ENCODE results near the gene ASB8.
"Not testable (repeated sequence)": the region's sequence is repeated elsewhere in the genome, so short reads cannot be mapped to it uniquely, and the experiment has no call there.

Gene ASB8

DNA sequence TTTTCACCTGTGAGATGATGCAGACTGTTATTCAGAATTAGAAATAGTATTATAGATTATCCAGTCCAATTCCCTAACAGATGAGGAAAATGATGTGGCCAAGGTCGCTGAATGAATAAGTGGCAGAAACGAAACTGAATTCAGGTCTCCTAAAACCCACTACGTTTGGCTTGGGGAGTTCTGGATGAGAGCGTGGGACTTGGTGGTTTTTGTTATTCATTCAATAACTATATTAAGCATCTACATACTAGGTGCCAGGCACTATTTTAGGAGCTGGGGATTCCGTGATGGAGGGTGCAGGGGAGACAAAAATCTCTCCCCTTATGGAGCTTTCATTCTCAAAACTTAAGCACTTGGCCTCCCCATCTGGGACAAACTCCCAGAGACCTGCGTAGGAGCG is 25.3 kb upstream of the ASB8 start:
- DNase-seq = no peak

DNA sequence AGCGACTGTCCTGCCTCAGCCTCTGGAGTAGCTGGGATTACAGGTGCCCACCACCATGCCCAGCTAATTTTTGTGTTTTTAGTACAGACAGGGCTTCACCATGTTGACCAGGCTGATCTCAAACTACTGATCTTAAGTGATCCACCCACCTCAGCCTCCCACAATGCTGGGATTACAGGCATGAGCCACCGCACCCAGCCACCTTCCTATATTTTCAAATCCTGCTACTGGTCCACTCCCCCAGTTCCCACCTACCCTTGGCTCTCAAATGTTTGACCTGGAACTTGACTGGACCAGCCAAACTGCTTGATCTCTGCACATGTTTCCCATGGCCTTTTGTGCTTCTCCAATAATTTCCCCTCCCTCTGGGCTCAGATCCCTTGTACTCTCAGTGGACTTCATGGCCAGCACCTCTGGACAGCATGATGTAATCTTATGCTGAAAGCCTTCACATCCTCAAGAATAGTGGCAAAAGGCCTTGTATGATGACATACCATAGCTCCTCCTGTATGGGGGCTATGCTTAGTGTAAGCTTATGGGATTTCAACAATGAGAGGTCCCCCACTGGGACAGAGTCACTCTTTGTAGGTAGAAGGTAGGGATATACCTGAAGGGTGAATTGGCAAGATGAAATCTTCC is 23.7 kb upstream of the ASB8 start:
- no peak for DNase-seq

DNA sequence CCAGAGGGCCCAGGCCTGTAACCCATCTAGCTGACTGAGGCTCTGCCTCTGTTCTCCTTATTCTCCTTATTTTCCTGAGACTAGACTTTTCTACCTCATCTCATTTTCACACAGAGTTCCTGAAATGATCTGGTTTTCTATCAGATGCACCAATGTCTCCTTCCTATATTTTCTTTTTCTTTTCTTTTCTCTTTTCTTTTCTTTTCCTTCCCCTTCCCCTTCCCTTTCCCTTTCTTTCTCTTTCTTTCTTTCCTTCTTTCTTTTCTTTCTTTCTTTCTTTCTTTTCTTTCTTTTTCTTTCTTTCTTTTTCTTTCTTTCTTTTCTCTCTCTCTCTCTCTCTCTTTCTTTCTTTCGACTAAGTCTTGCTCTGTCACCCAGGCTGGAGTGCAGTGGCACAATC is 23.1 kb upstream of the ASB8 start:
- DNase-seq = no peak

DNA sequence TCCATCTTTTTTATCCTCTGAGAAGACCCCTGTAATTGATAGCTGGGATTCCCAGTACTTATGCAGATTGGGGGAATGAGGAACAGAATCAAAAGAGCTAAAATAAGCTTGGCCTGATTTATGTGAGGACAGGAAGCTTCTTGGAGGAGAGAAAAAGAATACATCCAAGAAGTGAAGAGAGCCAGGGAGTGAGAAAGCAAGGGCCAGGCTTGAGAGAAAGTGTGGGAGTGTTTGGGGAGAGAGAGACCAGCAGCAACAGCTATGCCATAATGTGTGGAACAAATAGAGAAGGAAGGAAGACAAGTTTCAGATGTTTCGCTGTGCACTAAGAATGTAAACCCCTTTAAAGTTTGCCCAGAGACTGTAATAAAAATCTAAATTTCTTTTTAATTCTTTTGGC is 22.2 kb upstream of the ASB8 start:
- no peak for DNase-seq

DNA sequence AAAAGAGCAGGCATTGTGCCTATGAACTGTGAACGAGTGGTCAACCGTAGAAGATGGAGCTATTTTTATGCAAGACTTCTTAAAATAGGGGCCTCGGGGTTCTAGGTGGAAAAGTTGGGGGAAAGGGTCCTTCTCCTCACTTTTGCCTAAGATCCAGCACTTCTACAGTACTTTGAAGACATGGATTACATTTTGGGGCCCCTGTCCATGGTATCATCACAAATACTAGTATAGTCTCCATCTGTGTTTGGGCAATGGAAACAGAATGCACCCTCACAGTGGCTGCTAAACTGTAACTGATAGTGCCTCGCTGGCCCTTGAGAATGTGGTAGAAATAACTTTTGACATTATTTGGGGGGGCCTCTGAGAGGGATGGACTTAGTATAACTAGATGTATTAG is 20.7 kb upstream of the ASB8 start:
- no peak for DNase-seq

DNA sequence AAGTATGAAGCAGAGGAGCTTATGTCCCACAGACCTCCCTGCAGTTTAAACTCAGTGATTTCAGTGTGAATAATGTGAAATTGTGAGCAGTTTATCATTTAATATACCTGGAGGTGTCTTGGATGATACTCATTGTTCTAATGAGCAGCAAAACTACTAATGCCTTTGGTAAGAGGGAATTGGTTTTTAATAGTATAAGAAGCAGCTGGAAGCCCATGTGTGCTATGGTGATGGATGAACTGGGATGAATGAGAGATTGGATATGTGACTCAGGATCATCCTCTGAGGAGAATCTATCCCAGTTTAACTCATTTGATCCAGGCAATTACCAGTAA is 19.1 kb upstream of the ASB8 start:
- DNase-seq = no peak

DNA sequence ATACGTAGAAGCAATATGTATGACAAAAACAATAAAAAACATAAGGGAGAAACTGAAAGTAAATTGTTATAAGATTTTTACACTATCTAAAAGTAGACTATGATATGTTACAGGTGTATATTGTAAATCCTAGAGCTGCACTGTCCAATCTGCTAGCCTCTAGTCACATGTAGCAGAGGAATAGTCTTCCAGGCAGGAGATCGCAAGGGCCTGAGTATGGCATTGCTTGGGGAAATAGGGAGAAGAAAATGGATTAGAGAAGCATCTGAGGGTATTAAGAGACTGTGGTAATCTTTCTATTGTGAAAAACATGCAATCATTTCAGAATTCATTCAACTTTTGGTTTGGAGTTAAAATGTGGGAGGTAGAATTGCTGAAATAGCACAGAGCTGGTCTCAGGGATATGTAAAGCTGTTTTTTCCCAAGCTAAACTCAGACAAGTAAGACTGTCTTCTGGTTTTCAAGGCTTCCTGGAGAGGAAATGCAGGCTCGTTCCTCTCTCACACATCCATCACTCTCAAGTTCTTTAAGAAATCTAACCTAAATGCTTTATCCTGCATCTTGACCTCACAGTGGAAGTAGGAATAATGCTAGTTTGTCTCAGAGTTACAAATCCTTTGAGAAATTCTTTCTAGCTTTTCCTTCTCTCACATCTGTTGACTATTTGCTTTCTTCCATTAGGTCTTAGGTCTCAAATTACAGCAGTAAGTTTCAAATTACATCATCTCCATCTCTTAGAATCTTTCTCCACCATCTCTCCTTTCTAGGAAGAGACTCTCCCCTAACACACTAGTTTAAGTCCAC is 18.5 kb upstream of the ASB8 start:
- DNase-seq = no peak

DNA sequence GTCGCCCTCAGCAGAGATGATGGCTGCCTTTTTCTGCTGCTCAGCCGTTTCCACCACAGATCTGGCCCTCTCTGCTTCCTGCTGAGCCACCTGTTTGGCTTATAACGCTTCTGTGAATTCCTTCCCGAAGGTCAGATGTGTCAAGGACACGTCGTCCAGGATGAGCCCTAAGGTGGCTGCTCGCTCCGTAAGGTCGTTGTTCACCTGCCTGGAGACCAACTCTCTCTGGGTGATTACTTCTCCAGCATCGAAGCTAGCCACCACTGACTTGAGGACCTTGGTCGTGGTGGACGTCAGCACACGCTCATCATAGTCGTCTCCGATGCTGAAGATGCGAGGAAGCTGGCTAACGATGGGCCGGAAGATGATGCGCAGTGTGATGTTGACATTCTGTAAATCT is 11.7 kb upstream of the ASB8 start:
- no peak for DNase-seq

DNA sequence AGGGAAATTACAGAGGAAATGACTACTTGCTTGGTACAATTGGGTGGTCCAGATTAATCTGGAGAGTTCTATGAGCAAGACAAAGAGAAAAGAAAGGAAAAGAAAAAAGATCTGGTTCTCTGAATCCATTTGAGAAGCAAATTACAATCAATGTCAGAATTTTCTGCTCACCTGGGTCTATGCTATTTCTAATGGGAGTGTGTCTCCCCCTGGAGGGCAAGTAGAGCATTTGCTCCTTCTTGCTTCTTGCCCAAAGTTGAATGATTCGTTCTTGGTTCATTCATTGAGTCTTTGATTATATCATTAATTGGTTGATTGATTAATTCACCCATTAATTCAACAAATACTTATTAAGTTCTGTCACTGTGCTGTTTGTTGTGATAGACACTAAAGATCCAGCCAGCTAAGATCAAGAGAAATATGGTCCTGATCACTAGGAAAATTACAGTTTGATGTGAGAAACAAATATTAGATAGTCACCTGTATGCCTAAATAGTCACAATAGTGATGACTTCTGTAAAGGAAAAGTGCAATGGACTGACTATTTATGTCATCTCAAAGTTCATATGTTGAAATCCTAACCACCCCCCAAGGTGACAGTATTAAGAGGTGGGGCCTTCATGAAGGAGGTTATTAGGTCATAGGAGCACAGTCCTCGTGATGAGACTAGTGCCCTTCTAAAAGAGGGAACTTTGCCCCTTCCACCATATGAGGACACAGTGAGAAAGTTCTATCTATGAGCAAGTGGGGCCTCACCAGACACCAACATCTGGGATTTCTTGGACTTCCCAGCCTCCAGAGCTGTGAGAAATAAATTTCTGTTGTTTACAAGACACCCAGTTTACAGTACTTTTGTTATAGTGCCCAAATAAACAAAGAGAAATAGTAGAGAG is 8.0 kb upstream of the ASB8 start:
- DNase-seq = no peak

DNA sequence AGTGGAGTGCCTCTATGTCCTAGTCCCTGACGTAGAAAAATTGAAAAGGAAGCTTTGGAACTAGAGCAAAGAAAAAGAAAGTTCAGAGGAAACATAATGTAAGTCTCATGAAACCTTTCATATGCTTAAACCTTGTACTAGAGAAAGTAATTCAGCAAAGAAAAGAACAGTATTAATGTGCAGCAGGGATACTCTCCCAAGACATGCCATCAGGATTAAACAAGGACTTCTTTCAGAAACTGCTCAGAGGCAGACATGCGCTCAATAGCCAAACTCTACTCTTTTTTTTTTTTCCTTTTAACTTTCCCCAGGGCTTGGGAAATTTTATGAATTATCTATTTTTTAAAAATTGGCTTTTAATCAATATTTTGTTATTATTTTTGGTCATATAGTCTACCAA is 7.1 kb upstream of the ASB8 start:
- DNase-seq = no peak

DNA sequence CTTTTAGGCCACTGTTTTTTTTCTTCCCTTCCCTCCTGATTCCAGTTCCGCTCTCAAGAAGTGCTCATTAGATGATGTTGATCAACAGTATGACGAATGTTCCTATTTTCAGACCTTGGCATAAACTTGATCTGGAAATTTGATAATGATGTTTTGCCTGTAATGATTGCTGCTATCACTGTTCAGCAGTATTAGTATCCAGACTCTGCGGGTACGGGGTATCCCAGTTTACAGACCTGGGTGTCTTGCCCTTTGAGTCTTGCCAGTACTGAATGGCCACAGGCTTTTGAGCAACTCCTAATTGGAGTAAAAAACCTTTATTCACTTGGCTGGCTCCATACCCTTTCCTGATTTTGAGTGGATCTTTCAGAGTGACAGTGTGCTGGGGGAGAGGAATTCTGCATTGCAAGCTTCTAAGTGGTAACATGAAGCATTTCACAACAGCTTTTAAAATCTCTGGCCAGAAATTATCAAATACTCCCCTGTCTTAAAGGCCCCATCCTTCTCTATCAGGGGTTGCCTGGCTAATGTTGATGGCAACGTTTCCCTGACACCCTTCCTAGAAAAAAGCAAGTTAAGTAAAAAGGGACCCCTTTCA is 5.9 kb upstream of the ASB8 start:
- DNase-seq = no peak

DNA sequence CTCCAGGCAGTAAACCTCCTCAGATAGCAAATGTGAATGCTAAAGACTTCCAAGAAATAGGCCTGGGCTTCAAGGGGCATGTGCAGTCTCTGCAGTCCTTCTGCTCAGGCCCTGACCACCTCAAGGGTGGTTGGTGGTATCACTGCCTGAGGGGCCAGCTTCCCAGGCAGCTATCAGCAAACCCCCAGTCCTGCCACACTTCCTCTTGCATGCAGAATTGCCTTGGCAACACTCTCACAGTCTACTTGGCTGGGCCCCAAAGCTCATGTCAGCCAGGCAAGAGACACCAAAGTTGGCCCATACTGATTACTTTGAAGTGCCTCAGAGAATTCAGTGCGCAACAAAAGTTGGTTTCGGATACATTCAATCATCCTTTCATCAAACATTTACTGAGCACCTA is 3.5 kb upstream of the ASB8 start:
- DNase-seq = no peak

DNA sequence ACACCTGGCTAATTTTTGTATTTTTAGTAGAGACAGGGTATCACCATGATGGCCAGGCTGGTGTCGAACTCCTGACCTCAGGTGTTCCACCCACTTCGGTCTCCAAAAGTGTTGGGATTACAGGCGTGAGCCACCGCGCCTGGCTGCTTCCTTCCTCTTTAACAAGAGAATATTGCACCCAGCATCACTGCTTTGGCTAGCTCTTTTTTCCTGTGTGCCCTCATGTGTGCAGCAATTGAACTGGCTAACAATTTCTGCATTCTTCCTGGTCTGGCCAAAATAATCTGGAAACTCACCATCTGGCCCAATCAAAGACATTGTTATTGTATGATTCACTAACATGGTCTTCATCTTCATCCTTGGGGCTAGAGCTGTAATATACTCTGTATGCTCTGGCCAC is 2.7 kb upstream of the ASB8 start:
- DNase-seq = no peak

DNA sequence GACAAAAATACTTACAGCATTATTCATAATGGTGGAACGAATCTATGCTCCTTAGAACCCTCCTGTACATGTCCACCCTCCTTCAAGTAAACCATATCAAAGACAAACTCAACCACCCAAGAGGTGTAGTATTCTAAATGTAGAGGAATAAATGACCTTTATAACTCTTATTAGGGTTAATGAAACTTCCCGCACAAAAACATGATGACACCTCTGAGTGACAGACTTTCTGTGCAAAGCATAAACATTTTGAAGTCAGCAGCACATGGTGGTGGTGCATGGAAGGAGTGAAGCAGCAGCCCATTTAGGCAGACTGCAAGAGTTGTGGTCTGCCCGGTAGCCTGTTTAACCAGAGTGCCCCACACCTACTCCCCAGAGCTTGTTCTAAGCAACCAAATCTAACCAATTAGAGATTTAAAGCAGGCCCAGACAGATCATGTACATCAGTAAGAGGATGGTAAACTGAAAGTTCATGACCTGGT is 615 bp upstream of the ASB8 start:
- DNase-seq = no peak

DNA sequence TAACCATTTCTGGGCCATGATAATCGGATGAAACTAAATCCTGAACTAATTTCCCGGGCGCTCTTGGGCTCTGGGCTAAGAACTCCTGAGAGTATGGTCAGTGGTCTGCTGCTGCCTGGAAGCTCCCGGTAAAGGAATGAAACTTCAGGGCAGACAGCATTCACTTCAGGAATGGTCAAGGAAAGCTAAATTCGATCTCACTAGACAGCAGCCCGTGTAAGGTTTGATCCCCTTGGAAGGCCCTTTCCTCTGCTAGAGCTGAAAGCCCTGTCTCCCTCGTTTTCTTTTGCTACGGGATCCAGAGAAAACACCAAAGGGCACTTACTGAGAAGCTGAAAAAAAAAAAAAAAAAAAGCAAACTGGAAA is 680 bp downstream of the ASB8 start:
- no peak for DNase-seq

DNA sequence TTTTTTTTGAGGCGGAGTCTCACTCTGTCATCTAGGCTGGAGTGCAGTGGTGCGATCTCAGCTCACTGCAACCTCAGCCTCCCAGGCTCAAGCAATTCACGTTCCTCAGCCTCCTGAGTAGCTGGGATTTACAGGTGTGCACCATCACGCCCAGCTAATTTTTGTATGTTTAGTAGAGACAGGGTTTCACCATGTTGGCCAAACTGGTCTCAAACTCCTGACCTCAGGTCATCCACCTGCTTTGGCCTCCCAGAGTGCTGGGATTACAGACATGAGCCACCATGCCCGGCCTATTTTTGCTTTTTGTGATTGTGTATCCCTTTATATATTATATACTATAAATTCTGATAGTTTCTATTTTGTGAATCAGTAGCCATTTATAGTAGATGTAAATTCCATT is 1.5 kb downstream of the ASB8 start:
- DNase-seq = not testable (repeated sequence)

DNA sequence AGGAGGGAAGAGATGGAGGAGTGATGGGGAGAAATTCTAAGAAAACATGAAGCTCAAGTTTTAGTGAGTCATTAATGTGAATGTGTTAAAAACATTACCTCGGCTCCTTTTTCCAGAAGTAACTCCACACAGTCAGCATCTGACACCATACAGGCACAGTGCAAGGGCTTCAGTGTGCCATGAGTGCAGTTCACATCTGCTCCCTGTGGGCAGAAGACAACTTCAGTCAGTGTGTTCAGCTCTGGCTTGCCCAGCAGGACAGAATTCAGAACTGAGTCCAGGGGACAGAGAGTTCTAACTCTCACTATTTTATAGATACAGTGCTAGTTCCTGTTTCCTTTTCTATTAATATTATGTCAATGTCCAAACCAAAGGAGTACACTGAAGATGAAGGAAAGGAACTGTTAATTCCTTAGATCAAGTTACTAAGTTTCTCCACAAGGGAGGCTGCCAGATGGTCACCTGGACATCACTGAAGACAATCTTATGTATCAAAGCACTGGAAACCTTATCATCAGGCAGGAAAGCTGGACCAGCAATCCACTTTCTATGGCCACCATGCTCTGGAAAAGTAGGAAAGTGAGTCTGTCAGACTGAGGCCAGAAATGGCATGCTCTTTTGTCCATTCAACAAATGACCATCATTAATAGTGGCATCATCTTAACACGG is 6.1 kb downstream of the ASB8 start:
- DNase-seq = no peak

DNA sequence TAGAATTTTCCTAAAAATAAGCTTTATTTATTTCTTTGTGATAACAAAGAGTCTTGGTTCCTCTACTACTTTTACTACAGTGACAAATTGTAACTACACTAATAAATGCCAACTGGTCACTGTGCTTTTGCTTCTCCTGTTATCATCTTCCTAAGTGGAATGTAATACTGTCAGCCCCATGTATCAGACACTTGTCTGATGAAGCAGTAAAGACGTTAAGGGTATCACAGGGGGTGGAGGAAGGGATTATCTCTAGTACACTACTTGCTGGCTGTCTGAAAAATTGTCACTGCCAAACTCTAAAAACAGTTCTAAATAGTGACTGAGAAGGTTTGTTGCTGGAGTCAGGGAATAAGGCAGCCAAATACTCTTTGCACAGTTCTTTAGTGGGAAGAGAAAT is 11.3 kb downstream of the ASB8 start:
- no peak for DNase-seq

DNA sequence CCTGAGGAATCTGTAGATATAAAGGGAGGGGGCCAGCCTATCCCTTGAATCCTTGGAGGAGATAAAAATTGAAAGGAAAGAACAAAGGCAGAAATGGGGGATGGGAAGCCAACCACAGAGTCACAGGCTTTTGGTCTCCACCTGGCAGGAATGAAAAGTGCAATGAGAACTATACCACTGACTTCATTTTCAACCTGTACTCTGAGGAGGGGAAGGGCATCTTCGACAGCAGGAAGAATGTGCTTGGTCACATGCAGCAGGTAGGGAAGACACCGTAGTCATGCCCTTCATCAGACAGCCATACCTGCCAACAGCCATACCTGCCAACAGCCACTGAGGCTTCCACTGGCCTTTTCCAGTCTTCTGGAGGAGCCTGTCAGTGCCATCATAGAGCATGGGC is 13.4 kb downstream of the ASB8 start:
- no peak for DNase-seq

DNA sequence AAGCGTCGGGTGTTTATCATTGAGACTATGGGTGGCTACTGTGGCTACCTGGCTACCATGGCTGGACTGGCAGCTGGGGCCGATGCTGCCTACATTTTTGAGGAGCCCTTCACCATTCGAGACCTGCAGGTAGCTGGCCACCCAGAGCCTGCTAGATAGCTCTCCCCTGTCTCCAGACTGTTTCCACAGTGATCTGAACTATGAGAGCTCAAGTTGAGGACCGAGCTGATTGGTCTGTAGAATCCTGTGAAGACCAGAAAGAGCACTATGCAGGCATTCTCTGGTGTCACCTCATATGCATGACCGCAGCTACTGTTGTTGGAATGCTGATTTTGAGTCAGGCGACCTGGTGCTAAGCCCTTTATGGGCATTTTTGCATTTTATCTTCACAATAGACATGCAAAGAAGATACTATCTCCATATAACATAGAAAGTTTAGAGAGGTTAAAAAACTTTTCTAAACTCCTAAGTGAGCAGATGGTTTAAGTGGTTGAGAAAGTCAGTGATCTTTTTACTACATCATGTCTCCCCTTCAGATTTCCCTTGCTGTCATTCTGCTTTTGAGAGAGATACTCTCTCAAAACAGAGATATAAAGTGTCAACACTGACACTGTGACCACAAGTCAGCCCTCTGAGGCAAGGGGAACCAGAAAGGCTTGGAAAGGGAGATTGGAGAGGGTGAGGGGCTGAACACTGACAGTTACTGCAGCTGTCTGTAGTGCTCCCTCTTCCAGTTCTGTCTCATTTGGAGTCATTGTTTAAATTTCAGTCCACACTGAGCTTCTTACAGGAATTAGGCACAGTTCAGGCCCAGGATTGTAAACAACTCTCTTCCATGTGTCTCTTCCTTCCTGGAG is 14.3 kb downstream of the ASB8 start:
- no peak for DNase-seq

DNA sequence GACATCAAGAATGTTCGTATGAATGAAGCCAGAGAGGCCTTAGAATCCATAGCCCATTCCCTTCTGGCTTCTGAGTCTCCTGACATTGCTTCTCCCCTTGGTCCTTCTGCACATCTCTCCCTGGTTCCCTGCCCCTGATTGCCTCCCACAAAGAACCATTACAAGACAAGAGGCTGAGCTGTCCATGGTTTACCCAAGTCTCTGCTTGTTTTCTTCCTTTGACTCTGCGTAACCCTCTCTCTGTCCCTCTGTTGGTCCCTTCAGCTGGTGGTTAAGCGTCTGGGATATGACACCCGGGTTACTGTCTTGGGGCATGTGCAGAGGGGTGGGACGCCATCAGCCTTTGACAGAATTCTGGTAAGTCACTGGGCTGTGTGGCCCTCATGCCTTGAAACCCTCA is 22.3 kb downstream of the ASB8 start:
- no peak for DNase-seq

DNA sequence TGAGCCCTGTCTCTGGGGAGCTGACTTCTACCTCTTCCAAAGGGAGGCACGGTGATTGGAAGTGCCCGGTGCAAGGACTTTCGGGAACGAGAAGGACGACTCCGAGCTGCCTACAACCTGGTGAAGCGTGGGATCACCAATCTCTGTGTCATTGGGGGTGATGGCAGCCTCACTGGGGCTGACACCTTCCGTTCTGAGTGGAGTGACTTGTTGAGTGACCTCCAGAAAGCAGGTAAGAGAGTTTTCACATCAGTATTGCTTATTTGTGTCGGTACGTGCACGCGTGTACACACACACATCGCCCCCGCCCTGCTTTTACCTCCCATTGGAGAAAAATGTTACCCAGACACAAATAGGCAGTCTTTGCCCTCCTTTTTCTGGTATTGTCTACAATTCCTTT is 24.5 kb downstream of the ASB8 start:
- no peak for DNase-seq

All from NK-92 treated with Interleukin-12 subunit alpha and Interleukin-12 subunit beta, amount 100 ng/mL, for 24 hours (cell line).